Left lung (tissue), 10 donors: Measurements from ENCODE around the gene TNFRSF14. TPM values are rescaled to one million over a fixed set of nuclear protein-coding genes. Genes with fewer than 3 reads are reported as not detected.

ENCODE experiments used
- ATAC-seq: fragments of 200-7000 bp; cut with Tn5 transposase; one replicate; pipeline ENCODE4 v1.9.1; 2020; ENCODE audit warnings: moderate library complexity
- DNase-seq, 4 donors: peaks; one replicate each; pipeline ENCODE4 v3.0.0-alpha.2; 2013 to 2020
- H3K27ac ChIP-seq, 2 donors: fragments of 200-600 bp; sonication (generic) in 1 of 2; one replicate each; pipeline versions ENCODE4 v1.5.0 to v1.8.0; 2020 to 2021
- H3K27me3 ChIP-seq, 2 donors: fragments of 200-600 bp; sonication (generic) in 1 of 2; one replicate each; pipeline versions ENCODE4 v1.5.0 to v1.8.0; 2020 to 2021
- H3K36me3 ChIP-seq, 2 donors: fragments of 200-600 bp; sonication (generic) in 1 of 2; one replicate each; pipeline versions ENCODE4 v1.5.0 to v1.8.0; 2020 to 2021
- H3K4me1 ChIP-seq, 2 donors: fragments of 200-600 bp; one replicate each; pipeline ENCODE4 v1.8.0; 2021
- H3K4me3 ChIP-seq, 2 donors: fragments of 200-600 bp; sonication (generic) in 1 of 2; one replicate each; pipeline versions ENCODE4 v1.5.0 to v1.8.0; 2020 to 2021; ENCODE audit warnings: mild to moderate bottlenecking in 1 of 2
- H3K9me3 ChIP-seq, 2 donors: fragments of 200-600 bp; sonication (generic) in 1 of 2; one replicate each; pipeline versions ENCODE4 v1.5.0 to v1.8.0; 2020 to 2021
- intact Hi-C, 2 donors: fragments of 100-400 bp; cut with DNase I; formaldehyde crosslinking; loops; one replicate each; pipeline versions ENCODE4 v1.11.2 to v1.14.2; 2022
- polyA plus RNA-seq, 6 donors: library from polyadenylated mRNA; unstranded; fragments of 120-200 nt; gene quantifications; one replicate each; pipeline ENCODE4 v1.2.1, GENCODE V29; 2013; ENCODE audit not compliant: insufficient read length in 6 of 6
- total RNA-seq, 2 donors: library from RNA; stranded (reverse); fragmentation: NEBNext Ultra II Directional; extraction: Animal tissue kit (Norgen Biotek cat#: 25700); gene quantifications; one replicate each; pipeline ENCODE4 v1.2.1, GENCODE V29; 2021
- TF ChIP-seq, protein P1 (sequence below), 2 donors: fragments of 200-600 bp; sonication (generic) in 1 of 2; IDR thresholded peaks; one replicate each; pipeline versions ENCODE4 v1.5.0 to v1.8.0; 2021; ENCODE audit warnings: antibody characterized with exemption in 2 of 2
- donor health status: DM: no; HTN: yes; CAD: no.
- donor health status: DM: no; HTN: no; CAD: no.

TNFRSF14 gene
- total and polyA plus RNA-seq, 8 donors: 24.2 to 109 (median 30.3) TPM

GRCh38 chr1:2586154-2587070 lies 30.2 kb downstream of the TNFRSF14 start, which contains the start of gene PRXL2B:
PRXL2B (plus strand) TSS chr1:2586777; CDS start chr1:2586886, 109 bp downstream.
- peak; percentile 97 to 100 (median 100) for DNase-seq
- ATAC-seq: peak; percentile 91
- Histone ChIP-seq H3K36me3 (peaks cover 0 to 17% of the 10 kb centered on the region in 2 donors), H3K27ac (peak within 1 kb of the TSS; percentile 97 to 98), H3K4me3 (peak within 1 kb of the TSS; percentile 82 to 87), H3K9me3 (no peaks in the 10 kb centered on the region), H3K27me3 (peaks cover 0 to 10% of the 10 kb centered on the region in 2 donors), H3K4me1 (peaks cover 21 to 53% of the 10 kb centered on the region in 2 donors)
- TF ChIP-seq, protein P1, sequence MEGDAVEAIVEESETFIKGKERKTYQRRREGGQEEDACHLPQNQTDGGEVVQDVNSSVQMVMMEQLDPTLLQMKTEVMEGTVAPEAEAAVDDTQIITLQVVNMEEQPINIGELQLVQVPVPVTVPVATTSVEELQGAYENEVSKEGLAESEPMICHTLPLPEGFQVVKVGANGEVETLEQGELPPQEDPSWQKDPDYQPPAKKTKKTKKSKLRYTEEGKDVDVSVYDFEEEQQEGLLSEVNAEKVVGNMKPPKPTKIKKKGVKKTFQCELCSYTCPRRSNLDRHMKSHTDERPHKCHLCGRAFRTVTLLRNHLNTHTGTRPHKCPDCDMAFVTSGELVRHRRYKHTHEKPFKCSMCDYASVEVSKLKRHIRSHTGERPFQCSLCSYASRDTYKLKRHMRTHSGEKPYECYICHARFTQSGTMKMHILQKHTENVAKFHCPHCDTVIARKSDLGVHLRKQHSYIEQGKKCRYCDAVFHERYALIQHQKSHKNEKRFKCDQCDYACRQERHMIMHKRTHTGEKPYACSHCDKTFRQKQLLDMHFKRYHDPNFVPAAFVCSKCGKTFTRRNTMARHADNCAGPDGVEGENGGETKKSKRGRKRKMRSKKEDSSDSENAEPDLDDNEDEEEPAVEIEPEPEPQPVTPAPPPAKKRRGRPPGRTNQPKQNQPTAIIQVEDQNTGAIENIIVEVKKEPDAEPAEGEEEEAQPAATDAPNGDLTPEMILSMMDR (IDR thresholded peaks at IDR 0.05): no peak
- intact Hi-C loops: no loop called here

DNA sequence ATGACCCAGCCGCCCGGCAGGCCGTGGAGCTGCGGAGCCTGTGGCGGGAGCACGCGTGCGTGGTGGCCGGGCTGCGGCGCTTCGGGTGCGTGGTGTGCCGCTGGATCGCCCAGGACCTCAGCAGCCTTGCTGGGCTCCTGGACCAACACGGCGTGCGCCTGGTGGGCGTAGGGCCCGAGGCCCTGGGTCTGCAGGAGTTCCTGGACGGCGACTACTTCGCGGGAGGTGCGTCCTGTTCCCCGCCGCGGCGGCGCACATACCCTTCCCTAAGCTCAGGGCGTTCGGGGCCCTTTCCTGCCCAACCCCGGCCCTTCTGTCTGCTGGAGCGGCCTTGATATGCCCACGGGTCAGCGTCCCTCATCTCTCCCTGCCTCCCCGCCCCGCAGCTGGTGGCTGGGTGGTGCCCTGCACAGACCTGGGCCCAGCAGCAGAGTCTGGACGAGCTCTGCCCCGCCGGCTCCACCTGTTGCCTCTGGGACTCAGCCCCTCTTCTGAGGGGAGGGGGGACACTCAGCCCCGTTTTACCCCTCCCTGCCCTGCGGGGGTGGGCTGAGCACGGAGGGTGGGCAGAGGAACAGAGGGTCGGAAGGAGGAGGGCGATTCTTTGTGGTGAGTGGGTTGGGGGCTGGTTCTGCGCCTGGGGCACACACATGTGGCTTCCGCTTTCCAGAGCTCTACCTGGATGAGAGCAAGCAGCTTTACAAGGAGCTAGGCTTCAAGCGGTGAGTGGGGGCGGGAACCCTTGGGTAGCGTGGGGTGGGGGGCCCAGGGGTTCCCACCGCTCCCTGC lies 31.1 kb downstream of the TNFRSF14 start:
- Histone ChIP-seq H3K36me3 (peaks cover 0 to 17% of the 10 kb centered on the region in 2 donors), H3K4me1 (peaks cover 21 to 44% of the 10 kb centered on the region in 2 donors), H3K27ac (peak overlapping the region in 1 of 2 donors; percentile 98), H3K4me3 (peak overlapping the region; percentile 75 to 82), H3K27me3 (peaks cover 0 to 10% of the 10 kb centered on the region in 2 donors), H3K9me3 (no peaks in the 10 kb centered on the region)
- ATAC-seq (no peak), DNase-seq (peak in 1 of 4 donors; percentile 89)
- TF ChIP-seq, protein P1 (IDR thresholded peaks at IDR 0.05): no peak
- intact Hi-C loops: no loop called here

DNA sequence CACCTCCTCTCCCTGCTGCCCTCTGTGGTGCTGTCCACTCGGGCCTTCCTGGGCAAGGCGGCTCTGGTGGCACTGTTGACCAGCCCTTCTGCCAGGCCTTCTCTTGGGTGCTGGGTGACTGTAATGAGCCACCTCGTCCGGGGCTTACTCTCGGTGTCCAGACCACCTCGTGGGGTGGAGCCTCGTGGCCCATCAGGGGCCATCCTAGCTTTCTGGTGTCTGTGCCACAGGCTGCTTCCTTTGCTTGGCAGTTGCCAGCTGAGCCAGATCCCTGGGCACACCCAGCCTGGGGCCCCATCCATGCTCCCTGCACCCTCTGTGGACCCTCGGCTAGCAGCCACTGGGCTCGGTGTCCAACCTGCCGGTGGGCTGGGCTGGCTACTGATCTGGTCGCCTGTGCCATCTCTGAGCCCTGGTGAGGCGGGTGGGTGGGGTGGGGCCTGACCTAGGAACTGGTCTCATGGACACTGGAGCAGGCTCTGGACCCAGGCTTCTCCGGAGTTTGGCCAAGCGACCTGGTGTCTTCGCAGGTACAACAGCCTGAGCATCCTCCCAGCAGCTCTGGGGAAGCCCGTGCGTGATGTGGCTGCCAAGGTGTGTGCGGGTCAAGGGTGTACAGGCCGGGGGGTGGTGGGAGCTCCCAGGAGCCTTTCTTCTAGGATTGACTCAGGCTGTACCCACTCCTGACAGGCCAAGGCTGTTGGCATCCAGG lies 31.8 kb downstream of the TNFRSF14 start:
- H3K36me3 ChIP-seq: peaks cover 0 to 17% of the 10 kb centered on the region in 2 donors
- H3K9me3 ChIP-seq: no peaks in the 10 kb centered on the region
- TF ChIP-seq, protein P1 (IDR thresholded peaks at IDR 0.05): no peak
- intact Hi-C loops: no loop called here
- peak in 1 of 4 donors; percentile 79 for DNase-seq
- peaks cover 0 to 10% of the 10 kb centered on the region in 2 donors for H3K27me3 ChIP-seq
- peak overlapping the region; percentile 75 to 82 for H3K4me3 ChIP-seq
- peaks cover 21 to 41% of the 10 kb centered on the region in 2 donors for H3K4me1 ChIP-seq
- H3K27ac ChIP-seq: no peak overlapping the region
- no peak for ATAC-seq

DNA sequence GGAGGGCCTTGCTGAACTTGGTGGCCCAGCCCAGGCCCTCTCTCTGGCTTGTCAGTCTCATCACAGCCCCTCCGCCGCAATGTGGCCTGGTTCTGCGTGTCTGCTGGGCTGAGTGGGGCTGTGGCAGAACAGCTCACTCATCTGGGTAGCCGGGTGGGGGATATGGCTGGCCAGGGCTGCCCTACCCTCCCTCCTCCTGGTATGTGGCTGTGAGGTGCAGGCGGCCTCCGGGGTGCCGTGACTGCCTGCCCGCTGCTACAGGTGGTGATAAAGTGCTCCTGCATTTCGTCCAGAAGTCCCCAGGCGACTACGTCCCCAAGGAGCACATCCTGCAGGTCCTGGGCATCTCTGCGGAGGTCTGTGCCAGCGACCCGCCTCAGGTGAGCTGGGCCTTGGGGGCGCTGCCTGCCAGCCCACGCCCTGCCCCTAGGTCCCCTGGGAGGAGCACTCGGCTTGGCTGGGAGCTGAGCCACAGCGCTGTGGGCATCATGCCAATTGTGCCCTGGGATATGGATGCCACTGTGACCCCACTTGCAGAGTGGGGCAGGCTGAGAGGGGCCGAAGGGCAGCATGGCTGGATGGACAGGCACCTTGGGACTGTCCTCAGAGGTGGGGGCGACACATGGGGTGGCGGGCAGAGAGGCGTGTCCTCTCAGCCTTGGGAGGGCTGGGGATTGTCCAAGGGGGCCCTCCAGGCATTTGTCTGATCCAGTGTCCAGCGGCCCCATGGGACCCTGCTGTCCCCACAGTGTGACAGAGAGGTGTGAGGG lies 32.7 kb downstream of the TNFRSF14 start:
- Histone ChIP-seq H3K27me3 (peaks cover 0 to 10% of the 10 kb centered on the region in 2 donors), H3K4me1 (peaks cover 16 to 41% of the 10 kb centered on the region in 2 donors), H3K27ac (no peak overlapping the region), H3K9me3 (no peaks in the 10 kb centered on the region), H3K36me3 (peaks cover 0 to 17% of the 10 kb centered on the region in 2 donors), H3K4me3 (no peak overlapping the region)
- TF ChIP-seq, protein P1 (IDR thresholded peaks at IDR 0.05): no peak
- peak in 1 of 4 donors; percentile 79 for DNase-seq
- ATAC-seq: no peak
- intact Hi-C loops: no loop called here
